ENCODE data around the gene EEFSEC. TPM values are rescaled to one million over a fixed set of nuclear protein-coding genes. Genes with fewer than 3 reads are reported as not detected.

EEFSEC gene
- total and polyA plus RNA-seq, 7 experiments from 2014 or later, result 17.3 to 31.4 (median 18.3) TPM

DNA sequence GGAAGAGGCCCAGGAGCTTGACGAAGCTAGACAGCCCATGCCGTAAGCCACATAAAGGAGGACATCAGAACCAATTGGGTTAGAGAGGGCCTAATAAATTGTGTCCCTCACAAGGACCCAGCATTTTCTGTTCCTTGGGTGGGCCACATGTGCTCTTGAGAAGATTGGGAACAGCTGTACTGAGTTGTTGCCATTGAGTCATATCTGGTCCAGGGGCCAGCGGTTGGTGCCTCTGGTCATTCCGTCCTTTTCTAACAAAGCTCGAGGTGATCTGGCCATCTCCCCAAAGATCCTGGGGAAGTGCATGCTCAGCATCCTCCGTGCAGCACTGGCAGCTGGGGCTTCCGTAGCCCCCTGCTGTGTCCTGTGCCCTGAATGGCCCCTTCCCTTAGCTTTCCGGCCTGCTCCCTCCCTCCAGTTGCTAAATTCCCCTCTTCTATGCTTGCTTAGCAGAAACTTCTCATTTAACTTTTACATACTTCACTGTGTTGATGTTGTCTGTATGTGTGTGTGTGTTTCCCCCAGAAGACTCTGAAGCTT lies 73.0 kb downstream of the EEFSEC start:
- peaks cover 4 to 26% (median 16%) of the 10 kb centered on the region in 5 donors for H3K36me3 Mint-ChIP-seq
- H3K9me3 Mint-ChIP-seq, result peaks cover 0 to 33% (median 9%) of the 10 kb centered on the region in 11 donors
- intact Hi-C loops (cut with micrococcal nuclease), result loop anchor here in 1 of 2 donors (2.0 to 10.0 kb wide), 2 partner anchors 269 to 383 kb away; partner anchors contain the start of gene GATA2
- Histone ChIP-seq H3K4me3 (ENCODE audit: low read length) (no peak overlapping the region), H3K27ac (ENCODE audit: low read depth, low read length) (no peak overlapping the region), H3K27me3 (ENCODE audit: control insufficient read depth in 2 of 2, insufficient read depth in 2 of 2, low read length in 2 of 2) (no peaks in the 10 kb centered on the region), H3K9me3 (ENCODE audit: control insufficient read depth in 2 of 3, low read length in 3 of 3) (peaks cover 0 to 14% (median 12%) of the 10 kb centered on the region in 3 experiments), H3K4me1 (ENCODE audit: control insufficient read depth in 2 of 2, insufficient read depth in 2 of 2, low read length in 2 of 2) (no peaks in the 10 kb centered on the region), H3K36me3 (ENCODE audit: control insufficient read depth in 2 of 3, insufficient read depth in 3 of 3, low read length in 3 of 3) (no peaks in the 10 kb centered on the region)
- no peak overlapping the region for H3K4me3 Mint-ChIP-seq
- CTCF ChIA-PET, result interaction anchor here (0.5 to 4.4 kb wide), 9 partner anchors 8 to 870 kb away, joined by 3 to 54 read pairs (median 3); no protein-coding TSS in a partner anchor
- POLR2A ChIA-PET, result no interaction called here
- no peak for DNase-seq
- ATAC-seq, result no peak
- peaks cover 0 to 45% (median 26%) of the 10 kb centered on the region in 7 donors for H3K4me1 Mint-ChIP-seq
- peak overlapping the region in 5 of 9 donors; percentile 23 to 83 (median 56) for H3K27ac Mint-ChIP-seq
- no peaks in the 10 kb centered on the region for H3K27me3 Mint-ChIP-seq

DNA sequence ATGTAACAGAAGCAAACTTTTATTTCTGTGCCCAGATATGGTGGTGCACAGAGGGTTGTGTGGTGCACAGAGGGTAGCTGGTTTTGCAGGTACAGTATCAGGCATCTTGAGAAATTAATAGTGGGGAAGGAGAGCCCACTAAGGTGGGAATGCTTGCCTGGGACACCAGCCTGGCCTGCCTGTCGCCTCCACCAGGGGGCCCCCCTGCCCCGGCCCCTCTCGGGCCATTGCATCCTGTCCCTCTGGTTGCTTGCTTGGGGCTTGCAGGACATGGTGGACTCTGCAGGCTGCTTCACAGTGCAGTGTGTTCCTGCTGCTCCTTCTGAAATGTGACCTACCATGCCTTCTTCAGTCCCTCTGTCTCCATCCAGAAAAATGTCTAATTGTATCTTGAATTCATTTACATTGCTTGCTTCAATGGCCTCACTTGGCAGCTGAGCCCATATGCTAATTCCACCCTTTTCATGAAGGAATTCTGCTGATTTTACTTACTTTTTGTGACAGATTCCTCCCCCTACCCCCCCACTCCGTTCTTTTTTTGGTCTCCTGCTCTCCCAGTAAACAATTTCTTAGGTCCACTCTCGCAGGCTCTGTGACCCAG lies 73.6 kb downstream of the EEFSEC start:
- ATAC-seq, result peak; percentile 53
- Mint-ChIP-seq H3K4me3 (no peak overlapping the region), H3K27ac (peak overlapping the region in 7 of 9 donors; percentile 32 to 62 (median 45)), H3K36me3 (peaks cover 4 to 25% (median 14%) of the 10 kb centered on the region in 5 donors), H3K27me3 (no peaks in the 10 kb centered on the region), H3K4me1 (peaks cover 0 to 45% (median 26%) of the 10 kb centered on the region in 7 donors), H3K9me3 (peaks cover 0 to 27% (median 9%) of the 10 kb centered on the region in 11 donors)
- intact Hi-C loops (cut with micrococcal nuclease), result loop anchor here (1.0 to 10.0 kb wide), 3 partner anchors 95 to 382 kb away; partner anchors contain the start of gene GATA2 (in 1 of the 2)
- Histone ChIP-seq H3K36me3 (ENCODE audit: control insufficient read depth in 2 of 3, insufficient read depth in 3 of 3, low read length in 3 of 3) (no peaks in the 10 kb centered on the region), H3K27ac (ENCODE audit: low read depth, low read length) (no peak overlapping the region), H3K9me3 (ENCODE audit: control insufficient read depth in 2 of 3, low read length in 3 of 3) (peaks cover 0 to 14% (median 12%) of the 10 kb centered on the region in 3 experiments), H3K4me3 (ENCODE audit: low read length) (no peak overlapping the region), H3K4me1 (ENCODE audit: control insufficient read depth in 2 of 2, insufficient read depth in 2 of 2, low read length in 2 of 2) (no peaks in the 10 kb centered on the region), H3K27me3 (ENCODE audit: control insufficient read depth in 2 of 2, insufficient read depth in 2 of 2, low read length in 2 of 2) (no peaks in the 10 kb centered on the region)
- peak in 6 of 9 donors; percentile 8 to 38 (median 20) for DNase-seq
- CTCF ChIA-PET, result interaction anchor here (0.6 to 4.4 kb wide), 8 partner anchors 8 to 870 kb away, joined by 3 to 54 read pairs (median 3); no protein-coding TSS in a partner anchor
- POLR2A ChIA-PET, result no interaction called here

DNA sequence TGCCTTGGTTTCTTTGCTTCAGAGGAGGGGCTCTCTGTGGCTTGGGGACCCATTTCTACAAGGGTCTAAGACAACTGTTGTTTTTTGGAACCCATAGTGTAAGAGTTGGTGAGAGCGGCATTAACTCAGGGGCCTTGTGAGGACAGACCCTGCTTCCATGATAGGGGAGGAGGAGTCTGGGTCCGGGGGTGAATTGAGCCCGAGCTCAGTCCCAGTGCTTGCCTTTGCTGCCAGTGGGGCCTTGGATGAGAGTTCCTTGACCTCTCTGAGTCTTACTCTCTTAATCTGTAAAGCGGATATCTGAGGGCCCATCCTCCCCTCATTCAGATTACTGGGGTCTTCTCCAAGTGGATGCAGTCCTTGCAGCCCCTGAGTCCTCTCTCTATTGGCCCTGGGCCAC lies 74.2 kb downstream of the EEFSEC start:
- intact Hi-C loops (cut with micrococcal nuclease), result loop anchor here (1.0 to 10.0 kb wide), 3 partner anchors 95 to 381 kb away; partner anchors contain the start of gene GATA2 (in 1 of the 2)
- POLR2A ChIA-PET, result no interaction called here

DNA sequence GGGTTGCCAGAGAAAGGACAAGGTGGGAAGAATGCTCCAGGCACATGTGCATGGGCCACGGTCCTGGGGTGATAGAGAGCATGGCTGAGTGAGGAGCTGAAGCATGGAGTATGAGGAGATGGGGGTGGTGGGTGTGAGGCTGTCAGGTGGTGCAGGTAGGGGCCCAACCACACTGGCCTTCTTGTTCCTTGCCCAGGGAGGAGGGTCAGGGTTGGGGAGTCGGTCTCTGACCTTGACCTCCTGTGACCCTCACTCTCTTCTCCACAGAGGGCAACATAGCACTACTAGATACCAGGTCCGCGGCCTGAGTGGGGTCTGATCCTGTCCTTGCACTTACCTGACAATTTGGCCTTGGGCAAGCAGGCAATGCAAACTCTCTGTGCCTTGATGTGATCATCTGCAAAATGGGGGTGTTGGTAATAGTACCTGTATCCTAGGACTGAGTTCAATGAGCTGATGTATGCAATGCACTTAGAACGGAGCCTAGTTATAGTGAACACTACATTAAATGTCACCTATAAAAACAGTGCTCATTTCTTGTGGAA lies 75.2 kb downstream of the EEFSEC start:
- intact Hi-C loops (cut with micrococcal nuclease), result loop anchor here in 1 of 2 donors (10.0 kb wide), 1 partner anchor 266 kb away; the partner anchor contains the start of gene GATA2
- H3K27ac Mint-ChIP-seq, result peak overlapping the region in 6 of 9 donors; percentile 18 to 74 (median 44)
- peaks cover 1 to 19% (median 11%) of the 10 kb centered on the region in 5 donors for H3K36me3 Mint-ChIP-seq
- no peak for DNase-seq
- H3K4me1 ChIP-seq (ENCODE audit: control insufficient read depth in 2 of 2, insufficient read depth in 2 of 2, low read length in 2 of 2), result no peaks in the 10 kb centered on the region
- H3K27ac ChIP-seq (ENCODE audit: low read depth, low read length), result no peak overlapping the region
- peaks cover 0 to 52% (median 26%) of the 10 kb centered on the region in 7 donors for H3K4me1 Mint-ChIP-seq
- no peak overlapping the region for H3K4me3 ChIP-seq (ENCODE audit: low read length)
- H3K9me3 Mint-ChIP-seq, result peaks cover 0 to 11% (median 1%) of the 10 kb centered on the region in 11 donors
- ATAC-seq, result no peak
- H3K27me3 ChIP-seq (ENCODE audit: control insufficient read depth in 2 of 2, insufficient read depth in 2 of 2, low read length in 2 of 2), result no peaks in the 10 kb centered on the region
- no peaks in the 10 kb centered on the region for H3K27me3 Mint-ChIP-seq
- POLR2A ChIA-PET, result no interaction called here
- peak overlapping the region in 1 of 10 donors; percentile 38 for H3K4me3 Mint-ChIP-seq
- H3K36me3 ChIP-seq (ENCODE audit: control insufficient read depth in 2 of 3, insufficient read depth in 3 of 3, low read length in 3 of 3), result no peaks in the 10 kb centered on the region
- CTCF ChIA-PET, result interaction anchor here (4.4 kb wide), 1 partner anchor 94 kb away, joined by 54 read pairs; no protein-coding TSS in a partner anchor
- H3K9me3 ChIP-seq (ENCODE audit: control insufficient read depth in 2 of 3, low read length in 3 of 3), result peaks cover 0 to 2% (median under 1%) of the 10 kb centered on the region in 3 experiments

More for the DNA sequence above, 74.2 kb downstream of the EEFSEC start:
- Histone ChIP-seq H3K36me3 (ENCODE audit: control insufficient read depth in 2 of 3, insufficient read depth in 3 of 3, low read length in 3 of 3) (no peaks in the 10 kb centered on the region), H3K9me3 (ENCODE audit: control insufficient read depth in 2 of 3, low read length in 3 of 3) (peaks cover 0 to 12% (median 10%) of the 10 kb centered on the region in 3 experiments), H3K27me3 (ENCODE audit: control insufficient read depth in 2 of 2, insufficient read depth in 2 of 2, low read length in 2 of 2) (no peaks in the 10 kb centered on the region), H3K4me3 (ENCODE audit: low read length) (no peak overlapping the region), H3K4me1 (ENCODE audit: control insufficient read depth in 2 of 2, insufficient read depth in 2 of 2, low read length in 2 of 2) (no peaks in the 10 kb centered on the region), H3K27ac (ENCODE audit: low read depth, low read length) (no peak overlapping the region)
- Mint-ChIP-seq H3K27me3 (no peaks in the 10 kb centered on the region), H3K27ac (peak overlapping the region in 6 of 9 donors; percentile 21 to 74 (median 48)), H3K4me3 (no peak overlapping the region), H3K4me1 (peaks cover 0 to 47% (median 26%) of the 10 kb centered on the region in 7 donors), H3K9me3 (peaks cover 0 to 21% (median 7%) of the 10 kb centered on the region in 11 donors), H3K36me3 (peaks cover 3 to 25% (median 14%) of the 10 kb centered on the region in 5 donors)
- ATAC-seq (no peak), DNase-seq (no peak)
- CTCF ChIA-PET, result interaction anchor here (0.9 to 4.4 kb wide), 4 partner anchors 10 to 94 kb away, joined by 3 to 54 read pairs (median 4); no protein-coding TSS in a partner anchor

DNA sequence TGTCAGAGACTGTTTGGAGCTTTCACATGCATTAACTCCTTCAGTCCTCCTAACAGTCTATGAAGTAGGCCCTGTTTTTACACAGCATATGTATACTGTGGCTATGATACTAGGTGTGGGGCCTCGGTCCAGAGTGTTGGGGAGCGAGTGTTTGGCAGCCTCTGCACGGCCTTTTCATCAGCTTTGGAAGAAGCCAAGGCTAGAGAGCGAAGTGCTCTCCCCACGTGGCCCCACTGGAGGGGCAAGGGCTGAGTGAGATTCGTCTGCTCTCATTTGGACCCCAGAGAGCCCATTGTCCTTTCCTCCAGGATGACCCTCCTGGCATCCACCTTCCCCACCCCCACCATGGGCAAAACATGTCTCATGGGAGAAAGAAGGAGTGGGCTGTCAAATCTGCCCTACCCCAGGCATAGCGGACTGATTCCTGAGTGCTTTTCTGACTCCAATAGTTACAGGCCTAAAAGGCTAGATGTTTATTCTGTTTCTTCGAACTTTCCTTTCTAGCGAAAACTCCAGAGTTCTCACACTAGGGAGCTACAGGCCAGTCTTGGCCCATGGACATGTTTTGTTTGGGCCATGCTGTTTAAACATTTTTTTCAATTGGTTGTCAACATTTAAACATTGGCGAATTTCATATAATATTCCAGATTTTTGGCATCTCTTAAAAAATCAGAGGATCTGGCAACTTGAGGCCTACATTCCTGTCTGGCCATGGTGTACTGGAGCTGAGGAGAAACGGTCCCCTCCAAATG lies 76.0 kb downstream of the EEFSEC start:
- DNase-seq (no peak), ATAC-seq (no peak)
- Histone ChIP-seq H3K4me1 (ENCODE audit: control insufficient read depth in 2 of 2, insufficient read depth in 2 of 2, low read length in 2 of 2) (no peaks in the 10 kb centered on the region), H3K27me3 (ENCODE audit: control insufficient read depth in 2 of 2, insufficient read depth in 2 of 2, low read length in 2 of 2) (no peaks in the 10 kb centered on the region), H3K27ac (ENCODE audit: low read depth, low read length) (no peak overlapping the region), H3K9me3 (ENCODE audit: control insufficient read depth in 2 of 3, low read length in 3 of 3) (no peaks in the 10 kb centered on the region), H3K36me3 (ENCODE audit: control insufficient read depth in 2 of 3, insufficient read depth in 3 of 3, low read length in 3 of 3) (no peaks in the 10 kb centered on the region), H3K4me3 (ENCODE audit: low read length) (no peak overlapping the region)
- H3K9me3 Mint-ChIP-seq, result peaks cover 0 to 3% (median 0%) of the 10 kb centered on the region in 11 donors
- peaks cover 0 to 10% (median 2%) of the 10 kb centered on the region in 5 donors for H3K36me3 Mint-ChIP-seq
- intact Hi-C loops (cut with micrococcal nuclease), result loop anchor here in 1 of 2 donors (10.0 kb wide), 1 partner anchor 266 kb away; the partner anchor contains the start of gene GATA2
- CTCF ChIA-PET, result interaction anchor here (4.4 kb wide), 1 partner anchor 93 kb away, joined by 54 read pairs; no protein-coding TSS in a partner anchor
- POLR2A ChIA-PET, result interaction anchor here (0.6 kb wide), 1 partner anchor 78 kb away, joined by 4 read pairs; no protein-coding TSS in a partner anchor
- H3K4me1 Mint-ChIP-seq, result peaks cover 0 to 56% (median 26%) of the 10 kb centered on the region in 7 donors
- no peaks in the 10 kb centered on the region for H3K27me3 Mint-ChIP-seq
- H3K27ac Mint-ChIP-seq, result peak overlapping the region in 2 of 9 donors; percentile 38 to 74
- H3K4me3 Mint-ChIP-seq, result no peak overlapping the region

DNA sequence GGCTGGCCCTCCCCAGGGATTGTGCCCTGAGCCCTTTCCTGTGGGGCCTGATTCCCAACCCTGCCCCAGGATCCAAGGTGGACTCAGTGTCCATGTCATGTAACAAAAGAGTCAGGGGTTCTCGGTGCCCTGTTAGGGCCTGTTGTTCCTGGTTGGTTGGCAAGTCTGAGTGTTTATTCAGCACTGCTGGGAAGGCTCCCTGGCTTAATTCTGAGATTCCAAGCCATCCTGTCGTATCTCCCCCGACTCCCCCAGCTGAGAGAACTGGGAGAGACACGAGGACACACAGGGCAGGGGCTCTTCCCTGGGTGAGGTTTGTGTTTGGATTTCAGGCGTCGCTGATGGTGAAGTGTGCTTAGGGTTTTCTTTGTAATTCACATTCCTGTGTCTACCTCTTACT lies 78.3 kb downstream of the EEFSEC start:
- Mint-ChIP-seq H3K27me3 (no peaks in the 10 kb centered on the region), H3K9me3 (no peaks in the 10 kb centered on the region), H3K4me3 (no peak overlapping the region), H3K36me3 (peaks cover 0 to 9% (median 0%) of the 10 kb centered on the region in 5 donors), H3K4me1 (peaks cover 0 to 57% (median 21%) of the 10 kb centered on the region in 7 donors), H3K27ac (peak overlapping the region in 3 of 9 donors; percentile 30 to 61 (median 45))
- no peaks in the 10 kb centered on the region for H3K9me3 ChIP-seq (ENCODE audit: control insufficient read depth in 2 of 3, low read length in 3 of 3)
- ChIA-PET POLR2A (interaction anchor here (1.5 kb wide), 1 partner anchor 70 kb away, joined by 3 read pairs; no protein-coding TSS in a partner anchor), CTCF (no interaction called here)
- ATAC-seq, result no peak
- no peak overlapping the region for H3K4me3 ChIP-seq (ENCODE audit: low read length)
- no peak for DNase-seq
- H3K4me1 ChIP-seq (ENCODE audit: control insufficient read depth in 2 of 2, insufficient read depth in 2 of 2, low read length in 2 of 2), result no peaks in the 10 kb centered on the region
- intact Hi-C loops (cut with micrococcal nuclease), result no loop called here
- no peaks in the 10 kb centered on the region for H3K36me3 ChIP-seq (ENCODE audit: control insufficient read depth in 2 of 3, insufficient read depth in 3 of 3, low read length in 3 of 3)
- H3K27ac ChIP-seq (ENCODE audit: low read depth, low read length), result no peak overlapping the region
- no peaks in the 10 kb centered on the region for H3K27me3 ChIP-seq (ENCODE audit: control insufficient read depth in 2 of 2, insufficient read depth in 2 of 2, low read length in 2 of 2)
